Smooth muscle cell of the pulmonary artery (primary cell): ENCODE results near the gene DUOX1. TPM values are rescaled to one million over a fixed set of nuclear protein-coding genes. Genes with fewer than 3 reads are reported as not detected.

Source experiments
- total RNA-seq: library from RNA; depleted of rRNA; stranded (reverse); fragments of >200 nt; gene quantifications from 2 replicates; pipeline ENCODE4 v1.2.3, GENCODE V29; 2014

Gene DUOX1
- 0.13 TPM in 1 of 2 replicates, not detected in the other for total RNA-seq

DNA sequence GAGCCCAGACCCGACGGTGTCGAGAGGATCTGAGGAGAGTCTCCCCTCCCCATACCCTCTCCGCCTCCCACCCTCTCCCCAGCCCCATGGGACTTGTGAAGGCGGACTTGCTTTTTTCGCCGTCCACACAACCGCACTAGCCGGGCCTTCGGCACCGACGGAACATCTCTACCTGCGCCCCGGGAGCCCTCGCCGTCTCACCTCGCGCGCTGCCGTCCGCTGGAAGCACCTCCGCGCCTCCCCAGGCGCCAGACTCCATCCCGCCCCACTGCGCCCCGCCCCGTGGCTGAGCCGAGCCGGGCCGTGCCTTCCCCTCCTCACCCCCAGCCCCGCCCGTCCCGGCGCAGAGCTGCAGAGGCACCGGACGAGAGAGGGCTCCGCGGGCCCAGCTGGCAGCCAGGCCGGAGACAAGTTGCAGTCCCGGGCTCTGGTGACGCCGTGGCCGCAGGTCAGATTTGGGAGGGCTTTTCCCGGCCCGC lies at the start of gene DUOX1, which contains the start of gene DUOXA1:
TSS of gene DUOX1 (plus strand) at position 344 of the 479 bp plus-strand sequence. CDS start 1,973 bp downstream, outside the sequence.
TSS of gene DUOXA1 (minus strand) at position 229 of the 479 bp plus-strand sequence. CDS start 6,865 bp downstream, outside the sequence.

DNA sequence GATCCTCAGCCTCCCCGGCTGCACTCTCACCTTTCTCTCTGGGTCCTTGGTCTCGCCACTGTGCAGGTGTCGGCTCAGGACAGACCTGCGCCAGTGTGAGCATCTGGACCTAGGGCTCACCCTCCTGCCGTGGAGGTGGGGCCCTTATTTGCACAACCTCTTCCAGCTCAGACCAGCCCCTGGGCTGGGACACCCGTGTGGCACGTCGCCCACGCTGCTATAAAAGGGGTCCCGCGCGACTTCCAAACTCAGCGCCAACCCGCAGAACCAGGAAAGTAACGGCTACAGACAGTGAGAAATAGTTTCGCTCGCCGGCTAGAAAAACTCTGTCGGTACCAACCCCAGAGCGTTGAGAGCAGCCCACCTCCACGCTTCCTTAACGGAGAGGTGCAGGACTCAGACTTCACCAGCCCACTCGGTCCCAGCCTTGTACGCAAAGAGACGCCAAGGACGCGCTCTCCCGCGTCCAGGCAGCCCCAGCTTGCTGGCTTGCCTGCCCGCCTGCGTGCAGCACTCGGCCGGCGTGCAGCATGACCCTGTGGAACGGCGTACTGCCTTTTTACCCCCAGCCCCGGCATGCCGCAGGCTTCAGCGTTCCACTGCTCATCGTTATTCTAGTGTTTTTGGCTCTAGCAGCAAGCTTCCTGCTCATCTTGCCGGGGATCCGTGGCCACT lies 15.6 kb upstream of the DUOX1 start, which contains the start of the genes DUOX2 and DUOXA2:
TSS of gene DUOX2 (minus strand) at position 97 of the 675 bp plus-strand sequence. CDS start 761 bp downstream, outside the sequence.
TSS of gene DUOXA2 (plus strand) at position 251 of the 675 bp plus-strand sequence. CDS start at position 531, 280 bp downstream.

DNA sequence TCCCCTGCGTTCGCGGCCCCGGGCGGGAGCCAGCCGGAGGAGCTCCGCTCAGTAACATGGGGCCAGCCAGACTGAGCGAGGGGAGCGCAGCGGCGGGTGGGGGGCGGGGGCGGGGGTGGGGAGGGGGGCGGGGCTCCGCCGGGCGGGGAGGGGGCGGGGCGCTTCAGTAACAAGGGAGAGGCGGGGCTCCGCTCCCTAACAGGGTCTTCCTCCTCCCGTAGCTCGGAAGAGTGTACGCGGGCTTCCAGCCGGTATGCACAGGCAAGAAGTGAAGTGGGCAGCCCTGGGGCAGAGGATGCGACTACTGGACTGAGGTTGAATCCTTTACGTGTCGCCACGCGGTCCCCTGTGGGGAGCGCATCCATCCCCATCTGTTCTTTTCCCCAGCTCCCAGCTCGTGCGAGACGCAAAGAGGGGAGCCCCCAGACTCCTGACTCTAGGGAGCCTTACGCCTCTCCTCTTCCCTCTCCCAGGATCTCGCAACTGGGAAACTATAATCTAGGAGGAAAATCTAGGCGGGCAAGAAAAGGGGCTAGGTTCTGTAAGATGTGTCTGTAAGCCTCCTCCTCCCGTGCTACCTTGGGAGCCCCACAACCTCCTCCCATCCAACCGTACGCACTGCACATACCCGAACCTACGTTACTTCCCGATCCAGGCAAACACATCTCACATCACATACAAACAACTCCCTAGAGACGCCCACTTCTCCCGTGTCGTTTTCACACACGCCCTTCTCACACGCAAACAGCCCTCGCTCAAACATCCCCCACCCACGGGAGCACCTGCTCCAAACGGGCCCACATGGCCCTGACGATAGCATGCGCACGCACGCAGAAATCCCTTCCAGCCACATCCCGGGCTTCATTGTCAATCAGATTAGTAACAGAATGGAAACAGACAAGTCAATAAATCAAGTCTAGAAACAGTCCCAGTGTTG lies 58.4 kb downstream of the DUOX1 start, which contains the start of gene SHF:
TSS of gene SHF (minus strand) at position 73 of the 937 bp plus-strand sequence. CDS start at position 58, 15 bp downstream.

Other genes starting within 250 kb of the DUOX1 start
- not detected in 2 replicates for gene TERB2, start 173.3 kb upstream of the DUOX1 start, total RNA-seq
- 13.9 and 20.3 TPM in 2 replicates for gene SORD, start 106.8 kb upstream of the DUOX1 start, total RNA-seq
- 0.03 TPM in 1 of 2 replicates, not detected in the other for gene DUOX2, start 15.8 kb upstream of the DUOX1 start, total RNA-seq
- gene DUOXA2, start 15.7 kb upstream of the DUOX1 start, total RNA-seq: not detected in 2 replicates
- gene DUOXA1, start 115 bp upstream of the DUOX1 start, total RNA-seq: 0.07 TPM in 1 of 2 replicates, not detected in the other
- gene SHF, start 58.0 kb downstream of the DUOX1 start, total RNA-seq: 0.63 and 1.8 TPM in 2 replicates
- not detected in 2 replicates for gene SLC28A2, start 122.2 kb downstream of the DUOX1 start, total RNA-seq
- 0.20 TPM in 2 replicates for gene GATM, start 248.6 kb downstream of the DUOX1 start, total RNA-seq